Heart left ventricle (tissue), 16 donors: Measurements from ENCODE around the gene DIDO1. TPM values are rescaled to one million over a fixed set of nuclear protein-coding genes. Genes with fewer than 3 reads are reported as not detected.
"Not testable (repeated sequence)": the region's sequence is repeated elsewhere in the genome, so short reads cannot be mapped to it uniquely, and the experiment has no call there.

Experiments used
- ATAC-seq, 4 donors: fragments of 200-7000 bp; cut with Tn5 transposase; one replicate each; pipeline ENCODE4 v1.9.1; 2020 to 2022; ENCODE audit warnings: moderate library complexity in 4 of 4, mild to moderate bottlenecking in 3 of 4, moderate number of reproducible peaks in 1 of 4
- DNase-seq, 5 donors: peaks; one replicate each; pipeline ENCODE4 v3.0.0-alpha.2; 2020
- H3K27ac ChIP-seq, 12 donors: fragments of 200-600 bp; sonication (generic) in 4 of 12; one replicate each; pipeline versions ENCODE4 v1.5.0 to v1.8.0; 2016 to 2022; ENCODE audit warnings: mild to moderate bottlenecking in 2 of 12
- H3K27me3 ChIP-seq, 9 donors: fragments of 200-600 bp; sonication (generic) in 2 of 9; one replicate each; pipeline versions ENCODE4 v1.5.1 to v1.8.0; 2016 to 2022; ENCODE audit warnings: mild to moderate bottlenecking in 3 of 9
- H3K36me3 ChIP-seq, 9 donors: fragments of 200-600 bp; sonication (generic) in 2 of 9; one replicate each; pipeline versions ENCODE4 v1.5.0 to v1.8.0; 2018 to 2022; ENCODE audit warnings: mild to moderate bottlenecking in 2 of 9
- H3K4me1 ChIP-seq, 12 donors: fragments of 200-600 bp; sonication (generic) in 4 of 12; one replicate each; pipeline versions ENCODE4 v1.5.0 to v1.8.0; 2016 to 2022; ENCODE audit warnings: mild to moderate bottlenecking in 3 of 12
- H3K4me3 ChIP-seq, 12 donors: fragments of 200-600 bp; sonication (generic) in 4 of 12; one replicate each; pipeline versions ENCODE4 v1.5.0 to v1.8.0; 2017 to 2022; ENCODE audit warnings: mild to moderate bottlenecking in 9 of 12, moderate library complexity in 4 of 12
- H3K9me3 ChIP-seq, 12 donors: fragments of 200-600 bp; sonication (generic) in 4 of 12; one replicate each; pipeline versions ENCODE4 v1.5.0 to v1.8.0; 2016 to 2022; ENCODE audit warnings: mild to moderate bottlenecking in 1 of 12
- POLR2A ChIP-seq, 2 donors: fragments of 450-650 bp; IDR thresholded peaks; one replicate each; pipeline ENCODE4 v1.6.1; 2017; ENCODE audit warnings: antibody characterized with exemption in 2 of 2, mild to moderate bottlenecking in 2 of 2, moderate library complexity in 2 of 2
- WGBS, 4 donors: extraction: QIAGEN DNeasy Blood & Tissue Kit in 2 of 4; methylation state at CpG; one replicate each; pipeline versions ENCODE4 v1.1.5 to v1.1.7; 2013 to 2018; 5-methylcytosine and 5-hydroxymethylcytosine counted together
- intact Hi-C, 10 donors: fragments of 100-400 bp; cut with DNase I; formaldehyde crosslinking; loops; one replicate each; pipeline versions ENCODE4 v1.11.1 to v1.14.2; 2022
- polyA plus RNA-seq, 2 donors: library from polyadenylated mRNA; stranded (reverse); fragments of 200-250 nt; gene quantifications; one replicate each; pipeline ENCODE4 v1.2.3, GENCODE V29; 2013
- total RNA-seq, 9 donors: library from RNA; depleted of rRNA in 2 of 9; stranded (reverse); fragments of >200 nt in 2 of 9; fragmentation: NEBNext Ultra II Directional in 3 of 9; extraction: Animal tissue kit (Norgen Biotek cat#: 25700) in 3 of 9; gene quantifications; one replicate each; pipeline versions ENCODE4 v1.1.0 to v1.2.4, GENCODE V29; 2016 to 2023
- TF ChIP-seq, protein P1 (sequence below), 12 donors: fragments of 200-600 bp; sonication (generic) in 4 of 12; IDR thresholded peaks; one replicate each; pipeline versions ENCODE4 v1.5.0 to v1.8.0; 2018 to 2022; ENCODE audit warnings: antibody characterized with exemption in 12 of 12, mild to moderate bottlenecking in 5 of 12
- donor health status: ischemic (EF 13 %, LVEDD 7.1; RV severe dilation, severe dysfunction).
- donor health status: healthy with polysubstance abuse.
- donor health status: DM: no; HTN: yes; CAD: no.
- donor health status: DM: no; HTN: no; CAD: no.
- donor health status: ischemic (EF 25% LVEDD 6.9; RV normal size, moderate dysfunction).
- donor health status: ischemic (EF 25% LVEDD 5.7; RV mildly dilated, moderate dysfunction).
- donor health status: healthy.
- donor health status: DM: yes; HTN: yes; CAD: no.
- donor health status: ischemic (EF 35%, LVEDD 5.7; RV mildly dilated, moderate dysfunction).
- donor health status: nonischemic (EF 11% LVEDD 7.7; RV severe dilation, severe dysfunction).
- donor health status: DM: yes; HTN: yes; CAD: no.
- donor health status: PGD.
- donor health status: ischemic (EF 29% LVEDD 5.4; RV normal size, mild dysfunction).
- donor health status: nonischemic (EF 23%, LVEDD 6.1; RV moderate dilation, normal function).

The DIDO1 gene
- total and polyA plus RNA-seq, 11 donors: 16.5 to 46.2 (median 38.4) TPM

DNA sequence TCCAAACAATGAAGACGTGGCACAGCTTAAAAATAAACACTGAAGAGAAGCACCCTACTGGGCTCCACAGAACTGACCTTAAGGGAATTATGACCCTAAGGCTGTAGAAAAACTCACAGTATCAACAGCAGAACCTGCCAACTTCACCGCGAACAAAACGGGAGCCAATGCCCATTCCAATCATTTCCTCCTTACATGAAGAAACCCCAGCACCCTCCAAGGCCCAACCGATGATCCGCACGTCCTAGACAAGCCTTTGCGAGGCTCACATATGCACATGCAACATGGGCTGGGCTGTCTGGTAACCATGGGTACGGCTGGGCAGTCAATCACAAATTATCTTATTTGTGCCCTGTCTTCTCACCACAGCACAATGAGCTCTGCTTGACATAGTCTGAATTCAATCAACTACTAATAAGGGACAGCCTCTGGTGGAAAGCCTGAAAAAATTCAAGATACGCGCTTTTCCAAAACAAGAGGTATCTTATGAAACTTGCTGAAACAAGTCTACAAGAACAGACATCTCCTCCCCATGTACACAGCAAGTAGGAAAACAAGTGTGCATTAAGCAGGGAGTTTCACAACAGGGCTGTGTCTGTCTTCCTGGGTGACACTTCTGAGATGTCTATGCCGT, 1.7 kb downstream of the DIDO1 start:
- intact Hi-C loops: loop anchor here in 4 of 10 donors (5.0 to 10.0 kb wide), 3 partner anchors 47 to 62 kb away; partner anchors contain the start of gene TCFL5 (in 1 of the 4)
- Histone ChIP-seq H3K27me3 (no peaks in the 10 kb centered on the region), H3K36me3 (no peaks in the 10 kb centered on the region), H3K9me3 (no peaks in the 10 kb centered on the region), H3K4me3 (peak overlapping the region; percentile 72 to 98 (median 94)), H3K27ac (peak overlapping the region in 11 of 12 donors; percentile 95 to 99 (median 98)), H3K4me1 (peaks cover 12 to 88% (median 78%) of the 10 kb centered on the region in 12 donors)
- 25 to 36% (median 32%) methylated on average over 12 of the region's 12 CpGs for WGBS, 4 donors
- TF ChIP-seq, protein P1, sequence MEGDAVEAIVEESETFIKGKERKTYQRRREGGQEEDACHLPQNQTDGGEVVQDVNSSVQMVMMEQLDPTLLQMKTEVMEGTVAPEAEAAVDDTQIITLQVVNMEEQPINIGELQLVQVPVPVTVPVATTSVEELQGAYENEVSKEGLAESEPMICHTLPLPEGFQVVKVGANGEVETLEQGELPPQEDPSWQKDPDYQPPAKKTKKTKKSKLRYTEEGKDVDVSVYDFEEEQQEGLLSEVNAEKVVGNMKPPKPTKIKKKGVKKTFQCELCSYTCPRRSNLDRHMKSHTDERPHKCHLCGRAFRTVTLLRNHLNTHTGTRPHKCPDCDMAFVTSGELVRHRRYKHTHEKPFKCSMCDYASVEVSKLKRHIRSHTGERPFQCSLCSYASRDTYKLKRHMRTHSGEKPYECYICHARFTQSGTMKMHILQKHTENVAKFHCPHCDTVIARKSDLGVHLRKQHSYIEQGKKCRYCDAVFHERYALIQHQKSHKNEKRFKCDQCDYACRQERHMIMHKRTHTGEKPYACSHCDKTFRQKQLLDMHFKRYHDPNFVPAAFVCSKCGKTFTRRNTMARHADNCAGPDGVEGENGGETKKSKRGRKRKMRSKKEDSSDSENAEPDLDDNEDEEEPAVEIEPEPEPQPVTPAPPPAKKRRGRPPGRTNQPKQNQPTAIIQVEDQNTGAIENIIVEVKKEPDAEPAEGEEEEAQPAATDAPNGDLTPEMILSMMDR (IDR thresholded peaks at IDR 0.05): no peak
- TF ChIP-seq POLR2A (IDR thresholded peaks at IDR 0.05): no peak
- ATAC-seq: no peak
- DNase-seq: no peak

DNA sequence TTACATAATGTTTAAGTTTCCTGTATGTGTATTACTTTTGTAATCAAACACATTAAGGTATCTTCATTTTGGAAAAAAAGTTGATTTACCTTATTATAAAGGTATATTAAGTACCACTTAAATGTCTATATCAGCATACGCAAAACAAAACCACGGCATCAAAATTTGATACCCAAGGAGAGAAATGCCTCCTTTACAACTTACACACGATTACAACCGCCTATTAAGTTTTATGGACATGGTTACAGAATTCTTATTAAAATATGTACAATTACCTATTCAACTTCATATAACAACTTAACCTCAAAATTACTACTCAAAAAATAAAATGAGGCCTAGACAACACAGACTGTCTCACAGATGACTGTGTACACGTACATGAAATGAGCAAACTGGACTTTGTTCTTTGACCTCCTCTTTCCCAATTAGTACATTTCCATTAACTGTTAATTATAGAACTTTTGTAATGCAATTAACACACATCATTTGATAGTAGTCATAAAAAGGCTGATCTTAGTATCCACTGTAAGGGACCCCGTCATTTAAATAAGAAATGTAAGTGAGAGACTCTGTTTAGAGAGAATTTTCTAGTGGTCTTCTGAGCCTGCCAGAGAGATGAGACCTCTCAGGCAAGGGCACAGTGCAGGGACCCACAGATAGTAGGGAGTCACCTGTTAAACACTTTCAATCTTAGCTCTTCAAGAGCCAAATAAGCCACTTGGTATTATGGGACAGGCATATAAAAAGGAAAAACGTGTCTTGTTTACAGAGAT, 2.5 kb downstream of the DIDO1 start:
- intact Hi-C loops: loop anchor here in 3 of 10 donors (2.0 to 10.0 kb wide), 2 partner anchors 15 to 49 kb away; partner anchors contain the start of gene GID8 (in 1 of the 3)
- H3K9me3 ChIP-seq: no peaks in the 10 kb centered on the region
- no peak for DNase-seq
- peak overlapping the region in 10 of 12 donors; percentile 14 to 98 (median 94) for H3K4me3 ChIP-seq
- H3K36me3 ChIP-seq: no peaks in the 10 kb centered on the region
- peak overlapping the region in 11 of 12 donors; percentile 13 to 99 (median 98) for H3K27ac ChIP-seq
- TF ChIP-seq, protein P1 (IDR thresholded peaks at IDR 0.05): no peak
- no peak for ATAC-seq
- 44 to 55% (median 48%) methylated on average over 7 of the region's 7 CpGs for WGBS, 4 donors
- peaks cover 12 to 88% (median 81%) of the 10 kb centered on the region in 12 donors for H3K4me1 ChIP-seq
- no peaks in the 10 kb centered on the region for H3K27me3 ChIP-seq

DNA sequence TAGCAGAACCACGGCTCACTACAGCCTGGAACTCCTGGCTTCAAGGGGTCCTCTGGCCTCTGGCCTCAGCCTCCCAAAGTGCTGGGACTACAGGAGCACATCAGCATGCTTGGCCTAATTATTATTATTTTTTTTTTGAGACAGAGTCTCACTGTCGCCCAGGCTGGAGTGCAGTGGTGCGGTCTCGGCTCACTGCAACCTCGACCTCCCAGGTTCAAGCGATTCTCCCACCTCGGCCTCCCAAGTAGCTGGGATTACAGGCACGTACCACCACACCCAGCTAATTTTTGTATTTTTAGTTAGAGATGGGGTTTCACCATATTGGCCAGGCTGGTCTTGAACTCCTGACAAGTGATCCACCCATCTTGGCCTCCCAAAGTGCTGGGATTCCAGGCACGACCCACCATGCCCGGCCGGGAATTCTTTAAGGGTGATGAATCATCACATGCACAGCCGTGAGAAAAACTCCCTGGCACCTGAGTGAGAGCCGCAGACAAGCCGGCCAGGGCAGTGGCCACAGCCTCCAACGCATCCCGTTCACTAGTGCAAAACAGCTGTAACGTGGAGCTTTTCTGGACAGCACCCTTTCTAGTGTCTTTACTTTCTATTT, 3.1 kb downstream of the DIDO1 start:
- not testable (repeated sequence) for H3K36me3 ChIP-seq, ATAC-seq, H3K27me3 ChIP-seq, H3K9me3 ChIP-seq
- Histone ChIP-seq H3K4me1 (peaks cover 14 to 88% (median 81%) of the 10 kb centered on the region in 12 donors), H3K4me3 (peak overlapping the region in 5 of 12 donors; percentile 94 to 98 (median 95)), H3K27ac (peak overlapping the region in 9 of 12 donors; percentile 0 to 99 (median 96))
- peak in 1 of 5 donors; percentile 42 for DNase-seq
- intact Hi-C loops: loop anchor here in 3 of 10 donors (2.0 to 10.0 kb wide), 2 partner anchors 16 to 48 kb away; partner anchors contain the start of gene GID8 (in 1 of the 3)
- 53 to 59% (median 56%) methylated on average over 17 of the region's 17 CpGs for WGBS, 4 donors

DNA sequence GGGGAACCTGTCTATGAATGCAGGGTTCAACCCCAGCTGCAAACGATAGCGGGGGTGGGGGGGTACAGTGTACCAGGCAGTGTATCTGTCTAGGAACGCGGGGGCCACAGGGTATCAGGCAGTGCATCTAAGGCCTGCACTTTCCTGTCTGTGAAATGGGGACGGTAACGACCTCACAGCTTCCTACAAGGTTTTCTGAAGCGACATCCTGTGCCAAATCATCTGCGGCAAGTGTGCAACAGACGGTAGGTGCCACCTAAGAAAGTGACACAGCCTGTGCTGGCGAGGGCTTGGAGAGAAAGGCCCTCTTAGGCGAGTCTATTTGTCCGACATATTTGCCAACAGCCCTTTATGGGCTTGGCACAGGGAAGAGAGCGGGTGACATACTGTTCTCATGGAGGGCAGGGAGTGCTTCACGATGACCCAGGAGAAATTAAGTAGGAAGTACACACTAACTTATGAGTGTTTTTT, 3.8 kb downstream of the DIDO1 start:
- Histone ChIP-seq H3K27ac (peak overlapping the region in 6 of 12 donors; percentile 45 to 99 (median 98)), H3K36me3 (no peaks in the 10 kb centered on the region), H3K27me3 (no peaks in the 10 kb centered on the region), H3K4me3 (peak overlapping the region in 1 of 12 donors; percentile 6), H3K9me3 (no peaks in the 10 kb centered on the region), H3K4me1 (peaks cover 19 to 88% (median 81%) of the 10 kb centered on the region in 12 donors)
- TF ChIP-seq, protein P1 (IDR thresholded peaks at IDR 0.05): no peak
- no peak for TF ChIP-seq POLR2A (IDR thresholded peaks at IDR 0.05)
- intact Hi-C loops: loop anchor here in 3 of 10 donors (2.0 to 10.0 kb wide), 2 partner anchors 16 to 48 kb away; partner anchors contain the start of gene GID8 (in 1 of the 3)
- WGBS, 4 donors: 66 to 74% (median 71%) methylated on average over 14 of the region's 14 CpGs
- DNase-seq (no peak), ATAC-seq (no peak)
